Stimulated activated CD4-positive, alpha-beta T cell treated with anti-CD3 and anti-CD28 coated beads, Interleukin-12 subunit alpha, Interleukin-12 subunit beta, amount 100 ng/mL, for 4 hours (primary cell): ENCODE measurements around the gene SPDYC.
"Not testable (repeated sequence)": the region's sequence is repeated elsewhere in the genome, so short reads cannot be mapped to it uniquely, and the experiment has no call there.

Experiments
- DNase-seq: peaks from one replicate; pipeline ENCODE4 v3.0.0-alpha.2; 2020

The SPDYC gene

DNA sequence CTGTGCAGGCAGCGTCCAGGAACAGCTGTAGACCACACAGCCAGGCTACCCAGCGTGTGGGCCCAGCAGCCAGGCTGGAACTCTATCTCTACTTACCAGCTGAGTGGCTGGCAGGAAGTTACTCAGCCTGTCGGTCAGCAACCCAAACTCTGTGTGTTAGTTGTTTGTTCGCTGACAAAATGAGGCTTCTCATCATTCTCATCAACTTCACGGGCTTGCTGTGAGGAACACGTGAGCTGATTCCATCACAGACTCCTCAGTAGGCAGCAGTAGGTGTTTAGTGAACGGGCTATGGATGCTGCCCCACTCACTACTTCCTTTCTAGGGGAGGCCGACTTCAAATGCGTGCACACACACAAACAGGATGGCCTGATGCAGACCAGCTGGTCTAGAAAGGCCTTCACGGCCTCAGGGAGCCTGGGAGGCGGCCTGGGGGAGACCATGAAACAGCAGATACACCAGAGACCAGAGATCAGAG, 830 bp upstream of the SPDYC start:
- no peak for DNase-seq

- DNase-seq, result no peak
Measured at GRCh38 chr11:65172600-65172999, 2.6 kb downstream of the SPDYC start.

- not testable (repeated sequence) for DNase-seq
Measured at GRCh38 chr11:65174571-65175010, 4.6 kb downstream of the SPDYC start.

DNA sequence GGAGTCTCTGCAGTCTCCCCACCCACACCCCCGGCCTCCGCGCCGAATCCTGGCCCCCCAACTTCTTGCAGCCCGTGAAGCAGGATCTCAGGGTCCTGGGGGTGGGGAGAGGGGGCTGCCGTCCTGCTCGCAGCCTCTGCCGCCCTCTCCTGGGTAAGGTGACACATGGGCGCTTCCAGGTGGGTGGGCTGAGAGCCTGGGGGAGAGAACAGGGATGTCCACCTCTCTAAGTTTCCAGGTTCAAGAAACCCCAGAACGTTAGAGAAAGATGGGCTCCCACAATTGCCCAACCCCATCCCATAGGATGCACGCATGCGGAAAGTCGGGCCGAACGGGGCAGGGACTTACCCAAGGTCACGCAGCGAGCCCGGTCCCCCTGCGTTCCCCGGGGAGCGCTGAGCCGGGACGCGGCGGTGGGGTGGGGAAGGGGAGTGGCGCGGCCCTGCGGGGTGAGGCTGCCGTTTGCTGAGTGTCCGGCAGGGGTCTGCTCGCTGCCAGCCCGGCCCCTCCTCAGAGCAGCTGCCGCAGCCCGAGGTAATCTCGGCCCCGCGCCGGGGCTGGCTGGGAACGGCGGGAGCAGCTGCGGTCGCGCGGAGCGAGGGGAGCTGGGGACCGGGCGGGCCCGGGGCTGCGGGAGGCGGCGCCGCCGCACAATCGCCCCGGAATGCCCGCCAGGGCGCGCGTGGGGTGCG, 11.0 kb downstream of the SPDYC start:
- peak; percentile 48 for DNase-seq

DNA sequence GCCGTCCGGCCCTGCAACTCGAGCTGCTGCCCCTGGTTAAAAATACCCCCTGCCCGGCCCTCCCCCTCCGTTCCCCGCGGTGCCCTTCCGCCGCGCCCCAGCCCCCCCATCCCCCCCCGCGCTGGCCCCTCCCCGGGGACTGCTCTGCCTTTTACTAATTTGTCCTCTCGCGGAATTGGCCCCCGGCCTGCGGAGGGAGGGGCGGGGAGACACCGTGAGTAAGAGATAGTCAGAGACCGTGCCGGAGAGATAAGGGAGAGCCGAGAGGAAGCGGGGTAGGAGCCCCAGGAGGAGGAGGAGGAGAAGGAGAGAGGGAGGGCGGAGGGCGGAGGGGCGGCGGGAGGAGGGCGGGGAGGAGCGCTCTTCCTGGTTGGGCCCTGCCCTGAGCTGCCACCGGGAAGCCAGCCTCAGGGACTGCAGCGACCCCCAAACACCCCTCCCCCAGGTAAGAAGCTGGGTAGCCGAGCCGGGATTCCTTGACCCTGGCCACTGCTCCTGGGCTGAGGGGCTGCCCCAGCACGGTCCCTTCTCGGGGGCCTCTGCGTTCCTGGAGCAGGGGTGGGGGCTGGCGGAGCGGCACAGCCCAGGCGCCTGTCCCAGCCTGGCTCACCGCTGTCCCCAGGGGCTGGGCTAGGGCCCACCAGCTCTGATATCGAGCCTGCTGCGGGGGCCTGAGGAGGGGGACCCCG, 11.7 kb downstream of the SPDYC start, which contains the start of gene CAPN1:
Gene CAPN1 (plus strand): TSS at position 360 of the 689 bp plus-strand sequence. CDS start 774 bp downstream, outside the sequence.
- peak; percentile 70 for DNase-seq

DNA sequence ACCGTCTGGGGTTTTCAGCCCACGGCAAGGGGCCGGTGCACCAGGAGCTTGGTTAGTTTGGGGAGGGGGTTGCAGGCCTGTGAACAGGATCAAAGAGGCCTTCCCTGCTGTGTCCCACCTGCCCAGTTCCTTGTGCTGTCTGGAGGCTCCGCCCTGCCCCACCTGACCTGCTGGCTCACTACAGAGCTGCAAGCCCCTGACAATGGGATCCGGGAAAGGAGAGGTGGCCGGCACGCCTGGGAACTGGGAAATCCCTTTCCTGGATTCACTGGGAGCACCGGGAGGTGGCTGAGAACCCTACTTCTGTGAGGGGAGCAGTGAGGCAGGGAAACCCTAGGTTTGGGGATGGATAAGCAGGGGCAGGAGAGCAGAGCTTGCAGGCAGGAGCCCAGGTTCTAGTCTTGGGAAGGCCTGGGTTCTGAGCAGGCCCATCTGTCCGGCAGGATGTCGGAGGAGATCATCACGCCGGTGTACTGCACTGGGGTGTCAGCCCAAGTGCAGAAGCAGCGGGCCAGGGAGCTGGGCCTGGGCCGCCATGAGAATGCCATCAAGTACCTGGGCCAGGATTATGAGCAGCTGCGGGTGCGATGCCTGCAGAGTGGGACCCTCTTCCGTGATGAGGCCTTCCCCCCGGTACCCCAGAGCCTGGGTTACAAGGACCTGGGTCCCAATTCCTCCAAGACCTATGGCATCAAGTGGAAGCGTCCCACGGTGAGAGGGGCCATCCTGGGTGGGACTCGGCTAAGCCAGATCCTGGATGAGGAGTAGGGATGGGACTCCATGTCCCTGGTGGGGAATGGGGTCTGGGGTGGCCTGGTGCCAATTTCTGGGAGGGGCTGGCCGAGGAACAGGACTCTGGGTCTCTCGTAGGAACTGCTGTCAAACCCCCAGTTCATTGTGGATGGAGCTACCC, 12.5 kb downstream of the SPDYC start:
- DNase-seq, result no peak

GRCh38 chr11:65183201-65183891, 13.3 kb downstream of the SPDYC start:
- DNase-seq, result no peak

GRCh38 chr11:65184146-65184545, 14.1 kb downstream of the SPDYC start:
- no peak for DNase-seq

GRCh38 chr11:65185171-65185570, 15.1 kb downstream of the SPDYC start:
- DNase-seq, result no peak

DNA sequence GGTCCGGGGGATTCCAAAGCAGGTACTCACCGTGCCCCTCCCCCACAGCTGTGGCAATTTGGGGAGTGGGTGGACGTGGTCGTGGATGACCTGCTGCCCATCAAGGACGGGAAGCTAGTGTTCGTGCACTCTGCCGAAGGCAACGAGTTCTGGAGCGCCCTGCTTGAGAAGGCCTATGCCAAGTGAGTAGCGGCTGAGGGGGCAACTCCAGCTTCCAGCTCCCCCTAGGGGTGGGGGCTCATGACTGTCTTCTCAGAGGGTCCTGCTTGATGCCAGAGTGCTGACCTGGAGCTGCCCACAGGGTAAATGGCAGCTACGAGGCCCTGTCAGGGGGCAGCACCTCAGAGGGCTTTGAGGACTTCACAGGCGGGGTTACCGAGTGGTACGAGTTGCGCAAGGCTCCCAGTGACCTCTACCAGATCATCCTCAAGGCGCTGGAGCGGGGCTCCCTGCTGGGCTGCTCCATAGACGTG, 15.9 kb downstream of the SPDYC start:
- no peak for DNase-seq

- no peak for DNase-seq
Measured at GRCh38 chr11:65186701-65187100, 16.7 kb downstream of the SPDYC start.

DNA sequence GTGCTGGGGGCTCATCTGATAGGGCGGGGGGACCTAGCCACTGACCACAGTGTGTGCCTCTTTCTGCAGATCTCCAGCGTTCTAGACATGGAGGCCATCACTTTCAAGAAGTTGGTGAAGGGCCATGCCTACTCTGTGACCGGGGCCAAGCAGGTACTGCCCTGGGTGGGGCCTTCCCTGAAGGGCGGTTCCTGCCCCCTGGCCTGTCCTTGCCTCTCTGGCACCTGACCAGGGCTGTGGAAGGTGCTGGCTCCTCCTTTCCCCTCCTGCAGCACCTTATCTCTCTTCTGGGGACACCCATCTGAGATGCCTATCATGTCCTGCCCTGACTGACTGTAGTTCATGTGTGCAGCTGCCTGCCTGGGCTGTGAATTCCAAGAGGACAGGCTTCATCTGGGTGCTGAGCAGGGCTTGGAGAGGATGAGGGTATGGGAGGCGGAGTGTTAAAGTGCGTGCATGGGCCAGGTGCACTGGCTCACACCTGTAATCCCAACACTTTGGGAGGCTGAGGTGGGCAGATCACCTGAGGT, 17.2 kb downstream of the SPDYC start:
- no peak for DNase-seq

DNA sequence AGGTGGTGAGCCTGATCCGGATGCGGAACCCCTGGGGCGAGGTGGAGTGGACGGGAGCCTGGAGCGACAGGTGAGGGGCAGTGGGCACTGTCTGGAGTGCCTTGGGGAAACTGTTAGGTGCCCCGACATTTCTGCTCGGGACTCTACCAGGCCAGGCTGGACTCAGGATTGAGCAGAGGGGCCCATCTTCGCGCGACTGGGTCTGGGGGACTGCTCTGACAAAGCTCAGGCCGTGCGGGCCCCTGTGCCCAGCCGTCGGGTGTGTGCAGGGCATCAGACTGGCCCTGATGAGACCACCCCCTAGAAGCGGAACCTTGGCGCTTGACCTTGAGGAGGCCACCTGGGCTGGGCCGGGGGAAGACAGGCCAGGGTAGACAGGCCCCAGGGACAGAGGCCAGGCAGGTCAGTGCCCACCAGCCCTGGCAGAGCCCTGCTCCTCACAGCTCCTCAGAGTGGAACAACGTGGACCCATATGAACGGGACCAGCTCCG, 18.0 kb downstream of the SPDYC start:
- DNase-seq, result no peak

GRCh38 chr11:65188486-65188885, 18.5 kb downstream of the SPDYC start:
- DNase-seq, result no peak

DNA sequence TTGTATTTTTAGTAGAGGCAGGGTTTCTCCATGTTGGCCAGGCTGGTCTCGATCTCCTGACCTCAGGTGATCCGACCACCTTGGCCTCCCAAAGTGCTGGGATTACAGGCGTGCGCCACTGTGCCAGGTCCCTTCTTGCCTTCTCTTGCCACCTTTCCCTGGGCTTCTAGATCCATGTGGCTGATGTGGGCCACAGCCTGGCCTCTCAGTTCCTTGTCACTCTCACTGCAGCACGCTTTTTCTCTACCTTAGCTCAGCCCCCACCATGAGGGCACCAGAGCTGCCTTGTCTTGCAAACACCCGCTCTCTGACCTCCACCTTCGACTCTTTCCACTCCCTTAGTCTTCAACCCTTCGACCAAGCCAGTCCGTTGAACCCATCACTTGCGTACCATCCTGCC, 19.2 kb downstream of the SPDYC start:
- no peak for DNase-seq

DNA sequence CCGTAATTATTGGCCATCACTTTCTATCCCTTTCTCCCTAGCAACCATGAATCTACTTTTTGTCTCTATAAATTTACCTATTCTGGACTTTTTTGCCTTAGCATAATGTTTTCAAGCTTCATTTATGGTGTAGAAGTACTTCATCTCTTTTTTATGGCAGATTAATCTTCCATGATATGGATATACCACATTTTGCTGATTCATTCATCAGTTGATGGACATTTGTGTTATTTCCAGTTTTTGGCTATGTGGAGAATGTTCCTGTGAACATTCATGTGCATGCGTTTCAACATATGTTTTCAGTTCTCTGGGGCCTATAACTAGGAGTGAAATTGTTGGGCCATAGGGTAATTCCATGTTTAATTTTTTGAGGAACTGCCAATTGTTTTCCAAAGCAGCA, 24.5 kb downstream of the SPDYC start:
- DNase-seq, result no peak

GRCh38 chr11:65204143-65204542, 34.1 kb downstream of the SPDYC start:
- DNase-seq, result no peak

DNA sequence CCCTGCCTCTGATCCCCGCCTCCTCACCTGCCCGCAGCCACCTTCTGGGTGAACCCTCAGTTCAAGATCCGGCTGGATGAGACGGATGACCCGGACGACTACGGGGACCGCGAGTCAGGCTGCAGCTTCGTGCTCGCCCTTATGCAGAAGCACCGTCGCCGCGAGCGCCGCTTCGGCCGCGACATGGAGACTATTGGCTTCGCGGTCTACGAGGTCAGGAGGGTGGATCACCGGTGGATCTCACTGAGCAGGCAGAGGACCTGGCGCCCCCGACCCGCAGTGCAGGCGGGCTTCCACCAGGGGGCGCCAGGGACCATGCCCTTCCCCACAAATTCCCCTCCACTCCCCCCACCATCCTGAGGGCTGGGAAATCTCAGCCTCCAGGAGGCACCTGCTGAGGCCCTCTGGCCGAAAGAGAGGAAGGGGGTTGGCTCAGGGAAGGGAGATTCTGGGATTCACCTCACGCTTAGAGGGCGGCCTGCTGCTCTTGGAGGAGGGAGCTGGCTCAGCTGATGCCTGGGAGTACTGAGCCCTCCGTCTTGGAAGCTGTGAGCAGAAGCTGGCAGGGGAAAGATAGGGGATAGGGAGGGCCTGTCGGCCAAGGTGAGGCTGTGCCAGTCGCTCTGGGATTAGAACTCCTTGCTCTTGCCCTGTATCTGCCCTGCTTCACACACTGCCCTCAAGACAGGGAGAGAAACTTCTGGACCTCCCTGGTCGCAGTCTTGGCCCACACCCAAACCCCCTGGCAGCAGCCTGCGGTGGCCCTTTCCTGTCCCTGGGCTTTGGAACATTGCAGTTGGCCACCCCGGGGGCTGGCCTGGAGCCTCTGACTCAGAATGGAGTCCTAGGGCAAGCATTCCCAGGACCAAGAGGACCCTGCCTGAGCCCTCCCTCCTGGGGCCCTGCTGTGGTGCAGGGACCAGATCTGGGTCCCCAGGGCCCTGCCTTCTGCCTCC, 34.9 kb downstream of the SPDYC start:
- peak; percentile 55 for DNase-seq

DNA sequence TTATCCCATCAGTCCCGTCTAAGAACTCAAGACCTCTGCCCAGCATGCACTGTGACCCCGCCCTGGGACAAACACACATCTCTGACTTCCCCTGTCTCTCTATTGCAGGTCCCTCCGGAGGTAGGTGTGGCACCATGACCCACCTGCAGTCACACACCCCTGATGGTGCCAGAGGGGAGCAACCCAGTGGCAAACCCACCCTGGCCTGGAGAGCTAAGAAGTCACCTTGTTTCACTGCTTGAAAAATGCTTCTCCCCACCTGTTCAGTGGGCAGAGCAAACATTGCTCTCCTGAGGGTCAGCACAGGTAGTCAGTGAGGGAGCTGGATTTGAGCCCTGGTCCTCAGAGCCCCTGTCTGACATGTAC, 35.6 kb downstream of the SPDYC start:
- DNase-seq, result no peak

DNA sequence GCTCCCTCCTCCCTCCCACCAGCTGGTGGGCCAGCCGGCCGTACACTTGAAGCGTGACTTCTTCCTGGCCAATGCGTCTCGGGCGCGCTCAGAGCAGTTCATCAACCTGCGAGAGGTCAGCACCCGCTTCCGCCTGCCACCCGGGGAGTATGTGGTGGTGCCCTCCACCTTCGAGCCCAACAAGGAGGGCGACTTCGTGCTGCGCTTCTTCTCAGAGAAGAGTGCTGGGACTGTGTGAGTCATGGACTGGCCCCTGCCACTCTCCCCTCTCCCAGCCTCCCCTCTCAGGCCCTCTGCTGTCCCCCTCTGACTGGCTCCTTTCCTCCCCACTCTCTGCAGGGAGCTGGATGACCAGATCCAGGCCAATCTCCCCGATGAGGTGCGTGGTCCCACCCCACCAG, 36.4 kb downstream of the SPDYC start:
- no peak for DNase-seq

GRCh38 chr11:65206901-65207300, 36.9 kb downstream of the SPDYC start:
- DNase-seq, result no peak
